Measurements from ENCODE around the gene ARHGEF19.

- TF ChIP-seq RAD51 (IDR thresholded peaks at IDR 0.05; ENCODE audit: borderline replicate concordance) (no peak), ZNF138 (CRISPR knock-in tag; IDR thresholded peaks at IDR 0.05; ENCODE audit: low read depth) (no peak), ZNF543 (CRISPR knock-in tag; IDR thresholded peaks at IDR 0.05) (no peak), CBX5 (CRISPR knock-in tag; IDR thresholded peaks at IDR 0.05; ENCODE audit: borderline replicate concordance) (no peak), MXI1 (IDR thresholded peaks at IDR 0.05; ENCODE audit: borderline replicate concordance, low read depth, low read length) (no peak), ZSCAN29 (CRISPR knock-in tag; conservative IDR thresholded peaks at IDR 0.05) (no peak), SOX5 (CRISPR knock-in tag; IDR thresholded peaks at IDR 0.05; ENCODE audit: borderline replicate concordance) (no peak), CEBPB (IDR thresholded peaks at IDR 0.05; ENCODE audit: borderline replicate concordance, low read depth, low read length) (no peak)
- TF ChIP-seq, protein P1, sequence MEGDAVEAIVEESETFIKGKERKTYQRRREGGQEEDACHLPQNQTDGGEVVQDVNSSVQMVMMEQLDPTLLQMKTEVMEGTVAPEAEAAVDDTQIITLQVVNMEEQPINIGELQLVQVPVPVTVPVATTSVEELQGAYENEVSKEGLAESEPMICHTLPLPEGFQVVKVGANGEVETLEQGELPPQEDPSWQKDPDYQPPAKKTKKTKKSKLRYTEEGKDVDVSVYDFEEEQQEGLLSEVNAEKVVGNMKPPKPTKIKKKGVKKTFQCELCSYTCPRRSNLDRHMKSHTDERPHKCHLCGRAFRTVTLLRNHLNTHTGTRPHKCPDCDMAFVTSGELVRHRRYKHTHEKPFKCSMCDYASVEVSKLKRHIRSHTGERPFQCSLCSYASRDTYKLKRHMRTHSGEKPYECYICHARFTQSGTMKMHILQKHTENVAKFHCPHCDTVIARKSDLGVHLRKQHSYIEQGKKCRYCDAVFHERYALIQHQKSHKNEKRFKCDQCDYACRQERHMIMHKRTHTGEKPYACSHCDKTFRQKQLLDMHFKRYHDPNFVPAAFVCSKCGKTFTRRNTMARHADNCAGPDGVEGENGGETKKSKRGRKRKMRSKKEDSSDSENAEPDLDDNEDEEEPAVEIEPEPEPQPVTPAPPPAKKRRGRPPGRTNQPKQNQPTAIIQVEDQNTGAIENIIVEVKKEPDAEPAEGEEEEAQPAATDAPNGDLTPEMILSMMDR (CRISPR knock-in tag; IDR thresholded peaks at IDR 0.05) = no peak
- TF ChIP-seq, protein P2, sequence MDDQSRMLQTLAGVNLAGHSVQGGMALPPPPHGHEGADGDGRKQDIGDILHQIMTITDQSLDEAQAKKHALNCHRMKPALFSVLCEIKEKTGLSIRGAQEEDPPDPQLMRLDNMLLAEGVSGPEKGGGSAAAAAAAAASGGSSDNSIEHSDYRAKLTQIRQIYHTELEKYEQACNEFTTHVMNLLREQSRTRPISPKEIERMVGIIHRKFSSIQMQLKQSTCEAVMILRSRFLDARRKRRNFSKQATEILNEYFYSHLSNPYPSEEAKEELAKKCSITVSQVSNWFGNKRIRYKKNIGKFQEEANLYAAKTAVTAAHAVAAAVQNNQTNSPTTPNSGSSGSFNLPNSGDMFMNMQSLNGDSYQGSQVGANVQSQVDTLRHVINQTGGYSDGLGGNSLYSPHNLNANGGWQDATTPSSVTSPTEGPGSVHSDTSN (CRISPR knock-in tag; IDR thresholded peaks at IDR 0.05; ENCODE audit: borderline replicate concordance) = no peak
Observed at GRCh38 chr1:16252912-16253311, 40.5 kb upstream of the ARHGEF19 start.

Data from HepG2 (cell line).